Neuronal stem cell (in vitro differentiated cells): ENCODE results near the gene COG1.

Source experiments
- DNase-seq: peaks from one replicate; pipeline ENCODE4 v3.0.0-alpha.2; 2013; ENCODE audit warnings: low spot score
- H2AFZ ChIP-seq: one replicate; pipeline ENCODE4 v1.6.1; 2013; ENCODE audit warnings: mild to moderate bottlenecking, low read length, inconsistent platforms
- H2AK5ac ChIP-seq: 2 replicates; pipeline ENCODE4 v1.6.1; 2013; ENCODE audit warnings: low read depth, mild to moderate bottlenecking, inconsistent platforms, low read length, moderate library complexity, mixed read lengths
- H2BK120ac ChIP-seq: 2 replicates; pipeline ENCODE4 v1.6.1; 2013; ENCODE audit warnings: low read depth, mild to moderate bottlenecking, inconsistent platforms, low read length, moderate library complexity, mixed read lengths
- H2BK12ac ChIP-seq: one replicate; pipeline ENCODE4 v1.6.1; 2013; ENCODE audit warnings: low read length, inconsistent platforms
- H2BK15ac ChIP-seq: 2 replicates; pipeline ENCODE4 v1.6.1; 2013; ENCODE audit warnings: mild to moderate bottlenecking, low read length, inconsistent platforms, mixed read lengths
- H2BK5ac ChIP-seq: one replicate; pipeline ENCODE4 v1.6.1; 2013; ENCODE audit warnings: inconsistent platforms, mild to moderate bottlenecking, low read length, moderate library complexity
- H3K14ac ChIP-seq: one replicate; pipeline ENCODE4 v1.6.1; 2013; ENCODE audit warnings: low read length, inconsistent platforms
- H3K18ac ChIP-seq: 2 replicates; pipeline ENCODE4 v1.6.1; 2013; ENCODE audit warnings: low read length, inconsistent platforms
- H3K23ac ChIP-seq: 2 replicates; pipeline ENCODE4 v1.6.1; 2013; ENCODE audit warnings: low read depth, mild to moderate bottlenecking, mixed read lengths, low read length, inconsistent platforms; ENCODE audit not compliant: poor library complexity
- H3K27ac ChIP-seq: replicated peaks from 3 replicates; pipeline ENCODE4 v1.5.1; 2013; ENCODE audit warnings: low read length, inconsistent platforms
- H3K27me3 ChIP-seq, 3 experiments: 2 replicates each; pipeline ENCODE4 v1.6.1; 2013; ENCODE audit warnings: low read length in 3 of 3, mild to moderate bottlenecking in 2 of 3, inconsistent platforms in 1 of 3, low read depth in 1 of 3, mixed read lengths in 1 of 3, moderate library complexity in 1 of 3; ENCODE audit not compliant: control insufficient read depth in 3 of 3, insufficient read depth in 3 of 3
- H3K36me3 ChIP-seq, 2 donors: replicated peaks in 1 of 2; 2 replicates each; pipeline ENCODE4 v1.6.1; 2013; ENCODE audit warnings: low read length in 2 of 2; ENCODE audit not compliant: control insufficient read depth in 2 of 2, insufficient read depth in 2 of 2
- H3K4ac ChIP-seq: 2 replicates; pipeline ENCODE4 v1.6.1; 2013; ENCODE audit warnings: inconsistent platforms, mild to moderate bottlenecking, low read length, moderate library complexity
- H3K4me1 ChIP-seq, 2 donors: 1 replicate in 1 of 2; 2 replicates in 1 of 2; pipeline ENCODE4 v1.6.1; 2013; ENCODE audit warnings: low read length in 2 of 2, low read depth in 1 of 2; ENCODE audit not compliant: control insufficient read depth in 2 of 2, insufficient read depth in 1 of 2
- H3K4me2 ChIP-seq: one replicate; pipeline ENCODE4 v1.6.1; 2013; ENCODE audit warnings: mild to moderate bottlenecking, low read length, inconsistent platforms; ENCODE audit not compliant: insufficient read depth, poor library complexity, severe bottlenecking
- H3K4me3 ChIP-seq, 2 donors: 2 replicates each; pipeline ENCODE4 v1.5.1; 2013; ENCODE audit warnings: low read length in 2 of 2, mild to moderate bottlenecking in 2 of 2, inconsistent platforms in 1 of 2, moderate library complexity in 1 of 2
- H3K79me1 ChIP-seq: one replicate; pipeline ENCODE4 v1.6.1; 2013; ENCODE audit warnings: low read depth, mild to moderate bottlenecking, inconsistent platforms, low read length, moderate library complexity
- H3K9ac ChIP-seq: one replicate; pipeline ENCODE4 v1.6.1; 2013; ENCODE audit warnings: mild to moderate bottlenecking, low read depth, low read length, inconsistent platforms; ENCODE audit not compliant: poor library complexity
- H3K9me3 ChIP-seq, 2 donors: replicated peaks in 1 of 2; 2 replicates each; pipeline versions ENCODE3 to v1.6.1; 2013; ENCODE audit warnings: low read length in 2 of 2, mild to moderate bottlenecking in 2 of 2, inconsistent platforms in 1 of 2, low read depth in 1 of 2, mixed read lengths in 1 of 2, moderate library complexity in 1 of 2; ENCODE audit not compliant: control insufficient read depth in 2 of 2, insufficient read depth in 1 of 2
- H4K8ac ChIP-seq: one replicate; pipeline ENCODE4 v1.6.1; 2013; ENCODE audit warnings: low read depth, mild to moderate bottlenecking, inconsistent platforms, low read length, moderate library complexity
- H4K91ac ChIP-seq: one replicate; pipeline ENCODE4 v1.6.1; 2013; ENCODE audit warnings: low read length, low read depth, mild to moderate bottlenecking, inconsistent platforms; ENCODE audit not compliant: poor library complexity
- WGBS, 2 donors: extraction: QIAGEN DNeasy Blood & Tissue Kit; methylation state at CpG; one replicate each; pipeline ENCODE4 v1.1.7; 2013; ENCODE audit warnings: missing lambda C conversion rate in 2 of 2, mixed read lengths in 1 of 2; ENCODE audit not compliant: insufficient read length in 2 of 2, insufficient replicate concordance in 1 of 2; ENCODE audit errors: extremely low coverage in 2 of 2; 5-methylcytosine and 5-hydroxymethylcytosine counted together

COG1 gene

GRCh38 chr17:73227944-73228343 is 35.1 kb downstream of the COG1 start:
- Histone ChIP-seq H3K79me1 (peaks cover 7% of the 10 kb centered on the region), H3K4ac (no peak overlapping the region), H3K4me2 (no peak overlapping the region), H2BK12ac (no peak overlapping the region), H2BK5ac (no peak overlapping the region), H3K27ac (no peak overlapping the region), H3K4me3 (no peak overlapping the region), H4K91ac (no peak overlapping the region), H3K9ac (no peak overlapping the region), H3K18ac (no peak overlapping the region), H2AK5ac (no peak overlapping the region), H2BK15ac (no peak overlapping the region), H3K27me3 (no peaks in the 10 kb centered on the region), H3K23ac (no peak overlapping the region), H2AFZ (no peak overlapping the region), H3K9me3 (no peaks in the 10 kb centered on the region), H2BK120ac (no peak overlapping the region), H3K4me1 (peaks cover 6% of the 10 kb centered on the region in 2 donors), H3K14ac (no peak overlapping the region), H4K8ac (no peak overlapping the region), H3K36me3 (peaks cover 0 to 16% of the 10 kb centered on the region in 2 donors)
- WGBS, 2 donors, result no CpG with 5 or more reads among the region's 6 CpGs
- DNase-seq, result no peak

GRCh38 chr17:73228748-73229236 is 35.9 kb downstream of the COG1 start:
- peaks cover 9 to 10% of the 10 kb centered on the region in 2 donors for H3K4me1 ChIP-seq
- no peak overlapping the region for H2BK12ac ChIP-seq
- no CpG with 5 or more reads among the region's 2 CpGs for WGBS, 2 donors
- no peak overlapping the region for H3K9ac ChIP-seq
- no peak overlapping the region for H2BK15ac ChIP-seq
- H4K91ac ChIP-seq, result no peak overlapping the region
- no peak overlapping the region for H2BK120ac ChIP-seq
- DNase-seq, result no peak
- peaks cover 0 to 14% of the 10 kb centered on the region in 2 donors for H3K36me3 ChIP-seq
- H3K4ac ChIP-seq, result no peak overlapping the region
- H3K4me3 ChIP-seq, result no peak overlapping the region
- no peak overlapping the region for H3K4me2 ChIP-seq
- H3K27ac ChIP-seq, result no peak overlapping the region
- peaks cover 9% of the 10 kb centered on the region for H3K79me1 ChIP-seq
- H3K18ac ChIP-seq, result no peak overlapping the region
- H3K14ac ChIP-seq, result no peak overlapping the region
- no peak overlapping the region for H2AK5ac ChIP-seq
- H3K9me3 ChIP-seq, result no peaks in the 10 kb centered on the region
- H2BK5ac ChIP-seq, result no peak overlapping the region
- no peaks in the 10 kb centered on the region for H3K27me3 ChIP-seq
- no peak overlapping the region for H3K23ac ChIP-seq
- no peak overlapping the region for H2AFZ ChIP-seq
- no peak overlapping the region for H4K8ac ChIP-seq

- Histone ChIP-seq H3K4me3 (no peak overlapping the region), H3K4me2 (no peak overlapping the region), H3K27me3 (no peaks in the 10 kb centered on the region), H3K27ac (no peak overlapping the region), H3K23ac (no peak overlapping the region), H2BK120ac (no peak overlapping the region), H2BK12ac (no peak overlapping the region), H3K4ac (no peak overlapping the region), H3K4me1 (peaks cover 8 to 9% of the 10 kb centered on the region in 2 donors), H2AK5ac (no peak overlapping the region), H3K18ac (no peak overlapping the region), H4K8ac (no peak overlapping the region), H2BK15ac (no peak overlapping the region), H3K36me3 (peaks cover 2 to 26% of the 10 kb centered on the region in 2 donors), H3K14ac (no peak overlapping the region), H4K91ac (no peak overlapping the region), H2BK5ac (no peak overlapping the region), H2AFZ (no peak overlapping the region), H3K9me3 (no peaks in the 10 kb centered on the region), H3K79me1 (peaks cover 7% of the 10 kb centered on the region), H3K9ac (peak overlapping the region; percentile 44)
- DNase-seq, result no peak
- WGBS, 2 donors, result no CpG with 5 or more reads among the region's 6 CpGs
Measured at GRCh38 chr17:73230088-73230487, 37.2 kb downstream of the COG1 start.

- Histone ChIP-seq H3K4ac (no peak overlapping the region), H3K18ac (peak overlapping the region; percentile 98), H3K4me3 (peak overlapping the region; percentile 89 to 97), H3K9me3 (no peaks in the 10 kb centered on the region), H3K27ac (peak overlapping the region; percentile 88), H4K91ac (no peak overlapping the region), H2AK5ac (peak overlapping the region; percentile 70), H3K14ac (no peak overlapping the region), H3K4me1 (peaks cover 8 to 9% of the 10 kb centered on the region in 2 donors), H3K9ac (peak overlapping the region; percentile 97), H3K4me2 (peak overlapping the region; percentile 75), H3K23ac (no peak overlapping the region), H2BK120ac (no peak overlapping the region), H2BK5ac (no peak overlapping the region), H2BK15ac (no peak overlapping the region), H2BK12ac (no peak overlapping the region), H3K27me3 (no peaks in the 10 kb centered on the region), H3K36me3 (peaks cover 9 to 37% of the 10 kb centered on the region in 2 donors), H2AFZ (peak overlapping the region; percentile 90), H4K8ac (no peak overlapping the region), H3K79me1 (peaks cover 7% of the 10 kb centered on the region)
- no CpG with 5 or more reads among the region's 20 CpGs for WGBS, 2 donors
- DNase-seq, result no peak
Measured at GRCh38 chr17:73231395-73231794, 38.5 kb downstream of the COG1 start.
